ENCODE results near the gene NR1D2.

DNA sequence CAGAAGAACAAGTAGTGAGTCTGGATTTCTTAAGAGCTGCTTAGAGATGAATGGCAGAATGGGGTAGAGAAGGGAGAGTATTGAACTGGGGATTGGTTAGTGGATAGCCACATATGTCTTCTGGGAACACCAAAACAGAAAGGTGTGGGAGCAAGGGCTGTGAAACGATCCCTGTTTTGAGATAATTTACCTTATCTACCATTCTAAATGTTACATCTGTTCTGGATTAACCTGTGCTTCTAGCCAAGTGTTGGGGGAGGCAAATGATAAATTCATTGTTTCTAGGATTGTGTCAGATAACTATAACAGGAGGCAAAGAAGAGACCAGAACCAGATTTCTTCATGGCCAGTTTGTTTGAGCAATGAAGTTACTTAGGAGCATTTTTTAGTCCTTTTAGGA, 8.4 kb downstream of the NR1D2 start:
- TF ChIP-seq, protein P1, sequence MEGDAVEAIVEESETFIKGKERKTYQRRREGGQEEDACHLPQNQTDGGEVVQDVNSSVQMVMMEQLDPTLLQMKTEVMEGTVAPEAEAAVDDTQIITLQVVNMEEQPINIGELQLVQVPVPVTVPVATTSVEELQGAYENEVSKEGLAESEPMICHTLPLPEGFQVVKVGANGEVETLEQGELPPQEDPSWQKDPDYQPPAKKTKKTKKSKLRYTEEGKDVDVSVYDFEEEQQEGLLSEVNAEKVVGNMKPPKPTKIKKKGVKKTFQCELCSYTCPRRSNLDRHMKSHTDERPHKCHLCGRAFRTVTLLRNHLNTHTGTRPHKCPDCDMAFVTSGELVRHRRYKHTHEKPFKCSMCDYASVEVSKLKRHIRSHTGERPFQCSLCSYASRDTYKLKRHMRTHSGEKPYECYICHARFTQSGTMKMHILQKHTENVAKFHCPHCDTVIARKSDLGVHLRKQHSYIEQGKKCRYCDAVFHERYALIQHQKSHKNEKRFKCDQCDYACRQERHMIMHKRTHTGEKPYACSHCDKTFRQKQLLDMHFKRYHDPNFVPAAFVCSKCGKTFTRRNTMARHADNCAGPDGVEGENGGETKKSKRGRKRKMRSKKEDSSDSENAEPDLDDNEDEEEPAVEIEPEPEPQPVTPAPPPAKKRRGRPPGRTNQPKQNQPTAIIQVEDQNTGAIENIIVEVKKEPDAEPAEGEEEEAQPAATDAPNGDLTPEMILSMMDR (IDR thresholded peaks at IDR 0.05) = no peak
- TF ChIP-seq TCF7L2 (IDR thresholded peaks at IDR 0.05; ENCODE audit: low read depth, low read length) (no peak), POLR2AphosphoS5 (IDR thresholded peaks at IDR 0.05; ENCODE audit: low read depth, low read length) (no peak), SIN3A (IDR thresholded peaks at IDR 0.05; ENCODE audit: borderline replicate concordance, insufficient read depth, low read depth, low read length) (no peak), REST (IDR thresholded peaks at IDR 0.05; ENCODE audit: insufficient read depth in 1 of 2, low read depth in 2 of 2, low read length in 1 of 2) (no peak)
